Endothelial cell of umbilical vein (primary cell): ENCODE data around the gene ARHGEF33. TPM values are rescaled to one million over a fixed set of nuclear protein-coding genes. Genes with fewer than 3 reads are reported as not detected.

Source experiments
- BruUV-seq: library from RNA; stranded (reverse); fragments of 400-500 nt; replicated peaks from 2 replicates; lab custom pipeline; 2021; lab: Mats Ljungman, UMichigan
- CTCF ChIA-PET: fragments of 300-600, 350-600 bp; sonication (Branson Sonifier 250); formaldehyde crosslinking; loops from one replicate; lab custom pipeline; 2021; ENCODE audit warnings: antibody characterized with exemption, inconsistent platforms; lab: Charles Lee
- POLR2A ChIA-PET: fragments of 300-600, 350-600 bp; sonication (Branson Sonifier 250); formaldehyde crosslinking; loops from one replicate; lab custom pipeline; 2021; ENCODE audit warnings: antibody characterized with exemption, inconsistent platforms; lab: Charles Lee
- DNase-seq: peaks from one replicate; pipeline ENCODE4 v3.0.0-alpha.2; 2011; ENCODE audit warnings: low read depth, low spot score
- FAIRE-seq: peaks from 2 replicates; lab custom pipeline; 2011; peaks lifted over from hg19 to GRCh38; lab: Jason Lieb, UNC
- H2AFZ ChIP-seq: 2 replicates; pipeline ENCODE4 v1.6.0; 2012; ENCODE audit warnings: low read depth, low read length, control low read depth, inconsistent platforms
- H3K27ac ChIP-seq: 2 replicates; pipeline ENCODE4 v1.5.1; 2011; ENCODE audit warnings: low read depth, mild to moderate bottlenecking, control low read depth, low read length, moderate library complexity; ENCODE audit not compliant: insufficient read depth
- H3K27me3 ChIP-seq, 2 experiments: 2 replicates each; pipeline versions ENCODE4 v1.6.0 to v1.6.1; 2011; ENCODE audit warnings: low read length in 2 of 2, mixed read lengths in 1 of 2; ENCODE audit not compliant: control insufficient read depth in 2 of 2, insufficient read depth in 2 of 2
- H3K36me3 ChIP-seq, 2 experiments: 2 replicates in 1 of 2; 3 replicates in 1 of 2; pipeline ENCODE4 v1.5.1; 2011; ENCODE audit warnings: low read length in 2 of 2, mild to moderate bottlenecking in 1 of 2, moderate library complexity in 1 of 2; ENCODE audit not compliant: control insufficient read depth in 2 of 2, insufficient read depth in 2 of 2; ENCODE audit errors: extremely low read depth in 1 of 2
- H3K4me1 ChIP-seq: 3 replicates; pipeline ENCODE4 v1.5.1; 2011; ENCODE audit warnings: mild to moderate bottlenecking, low read length; ENCODE audit not compliant: control insufficient read depth, insufficient read depth; ENCODE audit errors: extremely low read depth
- H3K4me2 ChIP-seq: 2 replicates; pipeline ENCODE4 v1.6.1; 2011; ENCODE audit warnings: low read length, control low read depth, mixed read lengths; ENCODE audit not compliant: insufficient read depth
- H3K4me3 ChIP-seq, 3 experiments: fragments of 200-600 bp in 1 of 3; sonication (generic), shearing (Covaris generic) in 1 of 3; replicated peaks in 1 of 3; 2 replicates each; pipeline ENCODE4 v1.5.1; 2011 to 2016; ENCODE audit warnings: control low read depth in 3 of 3, low read length in 3 of 3, mild to moderate bottlenecking in 2 of 3, inconsistent platforms in 1 of 3, low read depth in 1 of 3, moderate library complexity in 1 of 3; ENCODE audit not compliant: insufficient read depth in 1 of 3
- H3K79me2 ChIP-seq: 2 replicates; pipeline ENCODE4 v1.6.0; 2012; ENCODE audit warnings: low read length, inconsistent platforms; ENCODE audit not compliant: control insufficient read depth, insufficient read depth
- H3K9ac ChIP-seq: replicated peaks from 2 replicates; pipeline ENCODE3; 2011; ENCODE audit warnings: low read length, control low read depth; ENCODE audit not compliant: insufficient read depth; ENCODE audit errors: extremely low read depth
- H3K9me1 ChIP-seq: replicated peaks from 3 replicates; pipeline ENCODE4 v1.6.0; 2011; ENCODE audit warnings: mild to moderate bottlenecking, low read length; ENCODE audit not compliant: control insufficient read depth, insufficient read depth; ENCODE audit errors: extremely low read depth
- H3K9me3 ChIP-seq: replicated peaks from 2 replicates; pipeline ENCODE4 v1.5.1; 2012; ENCODE audit warnings: low read length, inconsistent platforms; ENCODE audit not compliant: control insufficient read depth, insufficient read depth
- H4K20me1 ChIP-seq: replicated peaks from 2 replicates; pipeline ENCODE3; 2011; ENCODE audit warnings: mild to moderate bottlenecking, low read length; ENCODE audit not compliant: control insufficient read depth, insufficient read depth; ENCODE audit errors: extremely low read depth
- EZH2 ChIP-seq: IDR thresholded peaks from 2 replicates; pipeline ENCODE4 v1.6.1; 2012; ENCODE audit warnings: borderline replicate concordance, low read depth, mild to moderate bottlenecking, moderate library complexity, low read length, inconsistent platforms; ENCODE audit not compliant: severe bottlenecking
- FOS ChIP-seq: IDR thresholded peaks from 2 replicates; pipeline ENCODE4 v1.6.1; 2011; ENCODE audit warnings: mild to moderate bottlenecking, low read length, moderate library complexity, borderline replicate concordance; ENCODE audit not compliant: insufficient read depth
- GATA2 ChIP-seq: IDR thresholded peaks from 2 replicates; pipeline ENCODE4 v1.7.0; 2011; ENCODE audit warnings: low read depth, mild to moderate bottlenecking, moderate library complexity, mixed read lengths, low read length; ENCODE audit not compliant: insufficient read length, insufficient read depth
- JUN ChIP-seq: IDR thresholded peaks from 2 replicates; pipeline ENCODE4 v1.6.1; 2011; ENCODE audit warnings: borderline replicate concordance, low read depth; ENCODE audit not compliant: insufficient read length, insufficient read depth
- MYC ChIP-seq: IDR thresholded peaks from one replicate; pipeline ENCODE4 v1.6.1; 2011; ENCODE audit warnings: mild to moderate bottlenecking, low read depth, low read length
- POLR2A ChIP-seq: IDR thresholded peaks from 2 replicates; pipeline ENCODE4 v1.6.1; 2012; ENCODE audit warnings: low read depth, mild to moderate bottlenecking, control low read depth, low read length
- POLR2AphosphoS5 ChIP-seq: IDR thresholded peaks from 2 replicates; pipeline ENCODE4 v1.6.1; 2012; ENCODE audit warnings: low read depth, mild to moderate bottlenecking, control low read depth, low read length, moderate library complexity; ENCODE audit not compliant: insufficient read depth
- dilution Hi-C: fragments of 300-500 bp; cut with MboI; formaldehyde crosslinking; loops from one replicate; pipeline ENCODE4 v1.15.0; 2019; ENCODE audit warnings: low sequenced_read_pairs; ENCODE audit not compliant: extremely low pct_ligation_motif_present
- intact Hi-C: fragments of 100-400 bp; cut with micrococcal nuclease; formaldehyde crosslinking; loops from one replicate; pipeline ENCODE4 v1.10.0; 2022
- polyA plus RNA-seq, 4 experiments: library from polyadenylated mRNA; depleted of rRNA in 3 of 4; stranded (reverse) in 3 of 4; unstranded in 1 of 4; fragments of >200 nt; gene quantifications; 2 replicates each; pipeline versions ENCODE4 v1.2.1 to v1.2.3, GENCODE V29; 2011 to 2012; ENCODE audit warnings: missing spikeins in 1 of 4
- total RNA-seq: library from RNA; stranded (reverse); gene quantifications from 2 replicates; pipeline ENCODE4 v1.2.3, GENCODE V29; 2021
- TF ChIP-seq, protein P1 (sequence below): IDR thresholded peaks from 2 replicates; pipeline ENCODE4 v1.6.1; 2011; ENCODE audit not compliant: insufficient read depth, insufficient read length
- TF ChIP-seq, protein P2 (sequence below), 2 donors: IDR thresholded peaks; 1 replicate in 1 of 2; 2 replicates in 1 of 2; pipeline ENCODE4 v1.5.1; 2011; ENCODE audit warnings: low read length in 2 of 2, mild to moderate bottlenecking in 2 of 2, moderate library complexity in 2 of 2, control low read depth in 1 of 2, inconsistent platforms in 1 of 2, low read depth in 1 of 2; ENCODE audit not compliant: insufficient read depth in 1 of 2; ENCODE audit errors: extremely low read depth in 1 of 2

ARHGEF33 gene
- total and polyA plus RNA-seq, 2 donors (not counting 3 experiments of a cell fraction or from before 2014, with no cell fraction given) = 0.15 to 0.18 TPM

DNA sequence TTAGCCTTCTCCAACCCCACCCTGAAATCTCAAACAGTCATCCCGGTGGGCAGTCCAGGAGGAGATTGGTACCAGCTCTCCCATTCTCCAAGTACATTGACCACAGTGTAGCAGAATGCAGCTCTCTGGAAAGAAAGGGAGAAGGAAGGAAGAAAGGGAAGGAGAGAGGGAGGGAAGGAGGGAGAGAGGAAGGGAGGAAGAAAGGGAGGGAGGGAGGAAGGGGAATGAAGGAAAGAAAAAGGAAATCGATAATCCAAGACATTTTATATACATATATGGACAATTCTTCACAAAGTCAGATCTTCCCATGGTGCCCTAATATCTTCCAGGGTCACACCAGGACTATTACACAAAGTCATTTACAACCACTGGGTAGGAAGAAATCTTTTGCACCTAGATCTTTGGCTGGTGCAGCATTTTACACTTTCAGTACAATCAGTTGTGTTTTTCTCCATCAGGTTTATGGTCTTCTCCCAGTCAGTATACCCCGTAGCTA is 58.8 kb downstream of the ARHGEF33 start:
- Histone ChIP-seq H4K20me1 (no peaks in the 10 kb centered on the region), H3K9me3 (no peaks in the 10 kb centered on the region), H3K27me3 (peaks cover 0 to 6% of the 10 kb centered on the region in 2 experiments), H3K9me1 (no peaks in the 10 kb centered on the region), H3K27ac (no peak overlapping the region), H2AFZ (no peak overlapping the region), H3K4me1 (peaks cover 6% of the 10 kb centered on the region), H3K9ac (no peak overlapping the region), H3K79me2 (no peaks in the 10 kb centered on the region), H3K4me3 (no peak overlapping the region), H3K36me3 (no peaks in the 10 kb centered on the region), H3K4me2 (no peak overlapping the region)
- BruUV-seq = no TSS peak
- ChIA-PET CTCF (interaction anchor here (1.0 to 5.7 kb wide), 35 partner anchors 9 to 783 kb away, joined by 3 to 449 read pairs (median 6); partner anchors contain the start of gene SOS1), POLR2A (interaction anchor here (0.6 to 1.1 kb wide), 2 partner anchors 11 to 176 kb away, joined by 5 to 6 read pairs; no protein-coding TSS in a partner anchor)
- FAIRE-seq (no peak), DNase-seq (no peak)
- intact Hi-C loops = no loop called here
- no peak for TF ChIP-seq POLR2A
- TF ChIP-seq MYC = no peak
- no peak for TF ChIP-seq JUN
- TF ChIP-seq FOS = no peak
- TF ChIP-seq EZH2 = no peak
- no peak for TF ChIP-seq POLR2AphosphoS5
- TF ChIP-seq, protein P1, sequence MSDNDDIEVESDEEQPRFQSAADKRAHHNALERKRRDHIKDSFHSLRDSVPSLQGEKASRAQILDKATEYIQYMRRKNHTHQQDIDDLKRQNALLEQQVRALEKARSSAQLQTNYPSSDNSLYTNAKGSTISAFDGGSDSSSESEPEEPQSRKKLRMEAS = no peak
- no peak for TF ChIP-seq GATA2
- TF ChIP-seq, protein P2, sequence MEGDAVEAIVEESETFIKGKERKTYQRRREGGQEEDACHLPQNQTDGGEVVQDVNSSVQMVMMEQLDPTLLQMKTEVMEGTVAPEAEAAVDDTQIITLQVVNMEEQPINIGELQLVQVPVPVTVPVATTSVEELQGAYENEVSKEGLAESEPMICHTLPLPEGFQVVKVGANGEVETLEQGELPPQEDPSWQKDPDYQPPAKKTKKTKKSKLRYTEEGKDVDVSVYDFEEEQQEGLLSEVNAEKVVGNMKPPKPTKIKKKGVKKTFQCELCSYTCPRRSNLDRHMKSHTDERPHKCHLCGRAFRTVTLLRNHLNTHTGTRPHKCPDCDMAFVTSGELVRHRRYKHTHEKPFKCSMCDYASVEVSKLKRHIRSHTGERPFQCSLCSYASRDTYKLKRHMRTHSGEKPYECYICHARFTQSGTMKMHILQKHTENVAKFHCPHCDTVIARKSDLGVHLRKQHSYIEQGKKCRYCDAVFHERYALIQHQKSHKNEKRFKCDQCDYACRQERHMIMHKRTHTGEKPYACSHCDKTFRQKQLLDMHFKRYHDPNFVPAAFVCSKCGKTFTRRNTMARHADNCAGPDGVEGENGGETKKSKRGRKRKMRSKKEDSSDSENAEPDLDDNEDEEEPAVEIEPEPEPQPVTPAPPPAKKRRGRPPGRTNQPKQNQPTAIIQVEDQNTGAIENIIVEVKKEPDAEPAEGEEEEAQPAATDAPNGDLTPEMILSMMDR (IDR thresholded peaks at IDR 0.05; ENCODE audit: extremely low read depth in 1 of 2, insufficient read depth in 1 of 2, low read depth in 1 of 2, low read length in 2 of 2) = no peak
- dilution Hi-C loops = no loop called here
